Measurements from ENCODE around the gene DPP6. TPM values are rescaled to one million over a fixed set of nuclear protein-coding genes. Genes with fewer than 3 reads are reported as not detected.
"Not testable (repeated sequence)": the region's sequence is repeated elsewhere in the genome, so short reads cannot be mapped to it uniquely, and the experiment has no call there.

DPP6 gene
- total RNA-seq, 1 donor from 2014 or later = 0.48 TPM

GRCh38 chr7:154052530-154053252, 493 bp downstream of the DPP6 start:
- H3K4me1 ChIP-seq (ENCODE audit: insufficient read depth, low read length); H3K79me2 ChIP-seq (ENCODE audit: insufficient read depth, low read length); FAIRE-seq; H3K36me3 Mint-ChIP-seq (ENCODE audit: low read depth, unreplicated experiment); H3K4me2 ChIP-seq (ENCODE audit: low read length); H3K27me3 Mint-ChIP-seq (ENCODE audit: low read depth, unreplicated experiment); H3K9me3 ChIP-seq (ENCODE audit: insufficient read depth, low read depth, low read length); H3K27ac ChIP-seq (ENCODE audit: low read depth, low read length); H3K27ac Mint-ChIP-seq (ENCODE audit: unreplicated experiment); H4K20me1 ChIP-seq (ENCODE audit: insufficient read depth, low read length); H3K4me3 ChIP-seq (ENCODE audit: insufficient read depth, low read depth, low read length); H3K27me3 ChIP-seq (ENCODE audit: insufficient read depth, low read length); DNase-seq (ENCODE audit: low read depth); H3K9me3 Mint-ChIP-seq (ENCODE audit: unreplicated experiment); H3K36me3 ChIP-seq (ENCODE audit: insufficient read depth, low read length); H2AFZ ChIP-seq (ENCODE audit: low read depth, low read length); H3K4me1 Mint-ChIP-seq (ENCODE audit: low read depth, unreplicated experiment); H3K9ac ChIP-seq (ENCODE audit: low read length): not testable (repeated sequence)
- H3K4me3 Mint-ChIP-seq (ENCODE audit: unreplicated experiment) = peak overlapping the region; percentile 76

GRCh38 chr7:154053466-154054312, 1.5 kb downstream of the DPP6 start:
- H3K36me3 ChIP-seq (ENCODE audit: insufficient read depth, low read length); H3K9me3 ChIP-seq (ENCODE audit: insufficient read depth, low read depth, low read length); H3K9ac ChIP-seq (ENCODE audit: low read length); H3K27me3 ChIP-seq (ENCODE audit: insufficient read depth, low read length); H3K27ac ChIP-seq (ENCODE audit: low read depth, low read length); H3K4me3 ChIP-seq (ENCODE audit: insufficient read depth, low read depth, low read length); H3K4me2 ChIP-seq (ENCODE audit: low read length); H3K27me3 Mint-ChIP-seq (ENCODE audit: low read depth, unreplicated experiment); H3K79me2 ChIP-seq (ENCODE audit: insufficient read depth, low read length); H3K36me3 Mint-ChIP-seq (ENCODE audit: low read depth, unreplicated experiment); H4K20me1 ChIP-seq (ENCODE audit: insufficient read depth, low read length); H3K4me1 Mint-ChIP-seq (ENCODE audit: low read depth, unreplicated experiment); H3K9me3 Mint-ChIP-seq (ENCODE audit: unreplicated experiment); DNase-seq (ENCODE audit: low read depth); FAIRE-seq; H3K4me1 ChIP-seq (ENCODE audit: insufficient read depth, low read length); H2AFZ ChIP-seq (ENCODE audit: low read depth, low read length): not testable (repeated sequence)
- peak overlapping the region; percentile 76 for H3K4me3 Mint-ChIP-seq (ENCODE audit: unreplicated experiment)
- H3K27ac Mint-ChIP-seq (ENCODE audit: unreplicated experiment) = peak overlapping the region; percentile 72

GRCh38 chr7:154054664-154055063, 2.5 kb downstream of the DPP6 start:
- H3K27ac ChIP-seq (ENCODE audit: low read depth, low read length); H3K36me3 ChIP-seq (ENCODE audit: insufficient read depth, low read length); H3K4me2 ChIP-seq (ENCODE audit: low read length); H3K27ac Mint-ChIP-seq (ENCODE audit: unreplicated experiment); H3K4me3 ChIP-seq (ENCODE audit: insufficient read depth, low read depth, low read length); H3K36me3 Mint-ChIP-seq (ENCODE audit: low read depth, unreplicated experiment); H3K9me3 ChIP-seq (ENCODE audit: insufficient read depth, low read depth, low read length); H3K27me3 ChIP-seq (ENCODE audit: insufficient read depth, low read length); H4K20me1 ChIP-seq (ENCODE audit: insufficient read depth, low read length); H3K4me3 Mint-ChIP-seq (ENCODE audit: unreplicated experiment); FAIRE-seq; H3K9me3 Mint-ChIP-seq (ENCODE audit: unreplicated experiment); H2AFZ ChIP-seq (ENCODE audit: low read depth, low read length); H3K4me1 ChIP-seq (ENCODE audit: insufficient read depth, low read length); H3K9ac ChIP-seq (ENCODE audit: low read length); DNase-seq (ENCODE audit: low read depth); H3K79me2 ChIP-seq (ENCODE audit: insufficient read depth, low read length); H3K27me3 Mint-ChIP-seq (ENCODE audit: low read depth, unreplicated experiment); H3K4me1 Mint-ChIP-seq (ENCODE audit: low read depth, unreplicated experiment): not testable (repeated sequence)

- H3K27me3 ChIP-seq (ENCODE audit: insufficient read depth, low read length); H3K4me1 Mint-ChIP-seq (ENCODE audit: low read depth, unreplicated experiment); H3K27me3 Mint-ChIP-seq (ENCODE audit: low read depth, unreplicated experiment); H3K4me3 Mint-ChIP-seq (ENCODE audit: unreplicated experiment); H3K79me2 ChIP-seq (ENCODE audit: insufficient read depth, low read length); H3K4me2 ChIP-seq (ENCODE audit: low read length); H3K9ac ChIP-seq (ENCODE audit: low read length); H4K20me1 ChIP-seq (ENCODE audit: insufficient read depth, low read length); H3K9me3 Mint-ChIP-seq (ENCODE audit: unreplicated experiment); H3K4me3 ChIP-seq (ENCODE audit: insufficient read depth, low read depth, low read length); FAIRE-seq; H3K9me3 ChIP-seq (ENCODE audit: insufficient read depth, low read depth, low read length); H3K4me1 ChIP-seq (ENCODE audit: insufficient read depth, low read length); H2AFZ ChIP-seq (ENCODE audit: low read depth, low read length); H3K36me3 ChIP-seq (ENCODE audit: insufficient read depth, low read length); H3K27ac Mint-ChIP-seq (ENCODE audit: unreplicated experiment); H3K27ac ChIP-seq (ENCODE audit: low read depth, low read length); H3K36me3 Mint-ChIP-seq (ENCODE audit: low read depth, unreplicated experiment): not testable (repeated sequence)
- peak; percentile 9 for DNase-seq (ENCODE audit: low read depth)
Measured at GRCh38 chr7:154055491-154056106, 3.4 kb downstream of the DPP6 start.

- H2AFZ ChIP-seq (ENCODE audit: low read depth, low read length); H3K4me1 ChIP-seq (ENCODE audit: insufficient read depth, low read length); H3K4me3 ChIP-seq (ENCODE audit: insufficient read depth, low read depth, low read length); H3K36me3 ChIP-seq (ENCODE audit: insufficient read depth, low read length); DNase-seq (ENCODE audit: low read depth); H3K9me3 ChIP-seq (ENCODE audit: insufficient read depth, low read depth, low read length); H3K27ac Mint-ChIP-seq (ENCODE audit: unreplicated experiment); H3K27ac ChIP-seq (ENCODE audit: low read depth, low read length); H3K9me3 Mint-ChIP-seq (ENCODE audit: unreplicated experiment); H3K4me1 Mint-ChIP-seq (ENCODE audit: low read depth, unreplicated experiment); H3K79me2 ChIP-seq (ENCODE audit: insufficient read depth, low read length); FAIRE-seq; H3K27me3 ChIP-seq (ENCODE audit: insufficient read depth, low read length); H3K36me3 Mint-ChIP-seq (ENCODE audit: low read depth, unreplicated experiment); H4K20me1 ChIP-seq (ENCODE audit: insufficient read depth, low read length); H3K9ac ChIP-seq (ENCODE audit: low read length); H3K4me2 ChIP-seq (ENCODE audit: low read length); H3K4me3 Mint-ChIP-seq (ENCODE audit: unreplicated experiment): not testable (repeated sequence)
- peaks cover 10% of the 10 kb centered on the region for H3K27me3 Mint-ChIP-seq (ENCODE audit: low read depth, unreplicated experiment)
Measured at GRCh38 chr7:154058783-154059182, 6.6 kb downstream of the DPP6 start.
